Measurements from ENCODE around the gene BCL2A1.
"Not testable (repeated sequence)": the region's sequence is repeated elsewhere in the genome, so short reads cannot be mapped to it uniquely, and the experiment has no call there.

Gene BCL2A1

DNA sequence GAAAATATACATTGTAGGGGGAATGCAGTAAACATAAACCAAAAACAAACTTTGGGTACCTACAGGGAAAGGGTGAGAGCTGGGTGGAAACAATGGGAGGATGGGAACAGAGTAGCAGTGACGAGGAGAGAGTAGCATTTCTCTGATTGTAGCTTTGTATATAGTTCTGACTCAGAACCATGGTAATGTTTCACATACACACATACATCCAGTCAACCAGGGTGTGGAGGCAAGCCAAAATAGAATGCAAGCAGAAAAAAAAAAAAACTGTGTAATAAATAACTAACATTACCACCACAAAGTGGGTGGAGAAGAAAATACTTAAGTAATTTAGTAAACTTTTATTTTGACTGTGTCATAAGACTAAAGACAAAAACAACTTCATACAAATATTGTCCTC lies 27.2 kb downstream of the BCL2A1 start:
- TF ChIP-seq, protein P1, sequence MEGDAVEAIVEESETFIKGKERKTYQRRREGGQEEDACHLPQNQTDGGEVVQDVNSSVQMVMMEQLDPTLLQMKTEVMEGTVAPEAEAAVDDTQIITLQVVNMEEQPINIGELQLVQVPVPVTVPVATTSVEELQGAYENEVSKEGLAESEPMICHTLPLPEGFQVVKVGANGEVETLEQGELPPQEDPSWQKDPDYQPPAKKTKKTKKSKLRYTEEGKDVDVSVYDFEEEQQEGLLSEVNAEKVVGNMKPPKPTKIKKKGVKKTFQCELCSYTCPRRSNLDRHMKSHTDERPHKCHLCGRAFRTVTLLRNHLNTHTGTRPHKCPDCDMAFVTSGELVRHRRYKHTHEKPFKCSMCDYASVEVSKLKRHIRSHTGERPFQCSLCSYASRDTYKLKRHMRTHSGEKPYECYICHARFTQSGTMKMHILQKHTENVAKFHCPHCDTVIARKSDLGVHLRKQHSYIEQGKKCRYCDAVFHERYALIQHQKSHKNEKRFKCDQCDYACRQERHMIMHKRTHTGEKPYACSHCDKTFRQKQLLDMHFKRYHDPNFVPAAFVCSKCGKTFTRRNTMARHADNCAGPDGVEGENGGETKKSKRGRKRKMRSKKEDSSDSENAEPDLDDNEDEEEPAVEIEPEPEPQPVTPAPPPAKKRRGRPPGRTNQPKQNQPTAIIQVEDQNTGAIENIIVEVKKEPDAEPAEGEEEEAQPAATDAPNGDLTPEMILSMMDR (conservative IDR thresholded peaks at IDR 0.05), result no peak
- no peak for TF ChIP-seq ZFX (IDR thresholded peaks at IDR 0.05)
- H3K27ac ChIP-seq, result no peak overlapping the region

DNA sequence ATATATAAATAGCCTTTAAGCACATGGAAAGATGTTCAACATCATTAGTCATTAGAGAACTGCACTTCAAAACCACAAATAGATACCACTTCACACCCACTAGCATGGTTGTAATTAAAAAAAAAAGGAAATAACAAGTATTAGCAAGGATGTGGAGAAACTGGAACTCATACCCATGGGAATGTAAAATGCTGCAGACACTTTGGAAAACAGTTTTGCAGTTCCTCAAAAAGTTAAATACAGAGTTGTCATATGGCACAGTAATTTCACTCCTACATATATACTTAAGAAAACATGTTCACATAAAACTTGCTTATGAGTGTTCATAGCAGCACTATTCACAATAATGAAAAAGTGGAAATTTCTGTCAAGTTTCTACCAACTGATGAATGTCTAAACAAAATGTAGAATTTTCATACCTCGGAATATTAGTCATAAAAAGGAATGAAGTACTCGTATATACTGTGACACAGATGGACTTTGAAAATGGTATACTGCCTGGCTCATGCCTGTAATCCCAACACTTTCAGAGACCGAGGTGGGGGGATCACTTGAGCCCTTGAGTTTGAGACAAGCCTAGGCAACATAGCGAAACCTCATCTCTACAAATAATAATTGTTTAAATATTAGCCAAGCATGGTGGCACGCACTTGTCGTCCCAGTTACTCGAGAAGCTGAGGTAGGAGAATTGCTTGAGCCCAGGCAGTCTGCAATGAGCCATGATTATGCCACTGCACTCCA lies 28.1 kb downstream of the BCL2A1 start:
- TF ChIP-seq, protein P1 (conservative IDR thresholded peaks at IDR 0.05), result no peak
- TF ChIP-seq ZFX (IDR thresholded peaks at IDR 0.05), result no peak
- no peak overlapping the region for H3K27ac ChIP-seq

DNA sequence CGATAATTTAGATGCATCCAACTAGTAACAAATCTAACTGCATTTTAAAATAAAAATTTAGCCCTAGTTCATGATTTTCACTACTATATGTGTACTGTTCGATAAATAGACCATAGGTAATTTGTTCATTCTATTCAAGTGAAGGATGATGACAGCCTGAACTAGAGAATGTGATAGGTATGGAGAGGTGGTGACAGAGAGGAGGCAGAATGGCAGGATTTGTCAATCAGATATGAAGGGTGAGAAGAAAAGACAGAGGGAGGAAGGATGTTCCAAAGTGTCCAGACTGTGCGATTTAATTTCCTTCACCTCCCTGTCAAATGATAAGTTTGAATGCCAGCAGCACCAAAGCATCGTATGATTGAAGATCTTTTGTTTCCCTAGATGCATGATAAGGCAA lies 31.6 kb downstream of the BCL2A1 start:
- TF ChIP-seq ZFX (IDR thresholded peaks at IDR 0.05), result no peak
- TF ChIP-seq, protein P1 (conservative IDR thresholded peaks at IDR 0.05), result no peak
- H3K27ac ChIP-seq, result no peak overlapping the region

DNA sequence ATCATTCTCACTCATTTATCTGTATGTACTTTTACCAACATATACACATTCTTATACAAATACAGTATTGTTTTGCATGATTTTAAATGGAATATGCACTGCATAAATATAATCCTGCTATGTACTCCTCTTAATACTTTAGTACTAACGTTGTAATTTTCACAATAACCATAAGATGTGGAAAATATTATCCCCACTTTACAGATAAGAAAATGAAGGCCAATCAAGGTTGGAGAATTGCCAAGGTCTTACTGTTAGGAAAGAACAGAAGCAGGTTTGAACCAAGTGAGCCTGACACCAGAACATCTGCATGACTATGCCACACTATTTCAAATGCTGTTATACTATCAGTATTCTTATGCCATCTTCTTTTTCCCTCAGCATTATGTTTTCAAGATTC lies 32.9 kb downstream of the BCL2A1 start:
- no peak overlapping the region for H3K27ac ChIP-seq
- TF ChIP-seq, protein P1 (conservative IDR thresholded peaks at IDR 0.05), result no peak
- no peak for TF ChIP-seq ZFX (IDR thresholded peaks at IDR 0.05)

DNA sequence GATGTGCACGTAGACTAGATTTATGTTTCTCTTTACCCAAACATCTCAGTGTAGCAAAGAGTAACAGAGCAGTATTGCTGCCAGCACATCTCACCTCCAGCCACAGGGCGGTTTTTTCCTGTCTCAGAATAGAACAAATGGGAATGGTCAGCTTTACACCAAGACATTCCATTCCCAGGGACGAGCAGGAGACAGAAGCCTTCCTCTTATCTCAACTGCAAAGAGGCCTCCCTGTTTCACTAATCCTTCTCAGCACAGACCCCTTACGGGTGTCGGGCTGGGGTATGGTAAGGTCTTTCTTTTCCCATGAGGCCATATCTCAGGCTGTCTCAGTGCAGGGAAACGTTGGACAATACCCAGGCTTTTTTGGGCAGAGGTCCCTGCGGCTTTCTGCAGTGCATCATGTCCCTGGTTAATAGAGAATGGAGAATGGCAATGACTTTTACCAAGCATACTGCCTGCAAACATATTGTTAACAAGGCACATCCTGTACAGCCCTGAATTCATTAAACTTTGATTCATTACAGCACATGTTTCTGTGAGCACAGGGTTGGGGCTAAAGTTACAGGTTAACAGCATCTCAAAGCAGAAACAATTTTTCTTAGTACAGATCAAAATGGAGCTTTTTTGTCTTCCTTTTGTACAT lies 35.3 kb downstream of the BCL2A1 start:
- not testable (repeated sequence) for H3K27ac ChIP-seq

DNA sequence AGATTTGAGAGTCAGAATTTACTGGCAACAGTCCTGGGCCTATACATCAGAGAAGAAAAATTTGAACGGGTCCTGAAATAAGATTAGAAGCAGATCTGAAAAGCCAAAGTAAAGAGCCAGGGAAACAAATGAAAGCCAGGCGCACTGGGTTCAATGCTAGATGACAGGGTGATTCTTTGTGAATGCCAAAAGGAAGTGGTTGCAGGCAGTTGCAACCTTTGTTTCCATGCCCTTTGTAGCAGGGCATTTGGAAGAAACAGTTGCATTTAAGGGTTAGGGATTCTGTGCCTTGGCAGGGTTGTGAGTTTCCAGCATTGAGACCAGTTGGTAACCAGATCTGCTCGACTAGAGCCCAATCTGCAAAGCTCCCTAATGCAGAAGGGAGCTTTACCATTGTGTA lies 37.8 kb downstream of the BCL2A1 start:
- TF ChIP-seq, protein P1 (conservative IDR thresholded peaks at IDR 0.05), result no peak
- no peak for TF ChIP-seq ZFX (IDR thresholded peaks at IDR 0.05)
- no peak overlapping the region for H3K27ac ChIP-seq

DNA sequence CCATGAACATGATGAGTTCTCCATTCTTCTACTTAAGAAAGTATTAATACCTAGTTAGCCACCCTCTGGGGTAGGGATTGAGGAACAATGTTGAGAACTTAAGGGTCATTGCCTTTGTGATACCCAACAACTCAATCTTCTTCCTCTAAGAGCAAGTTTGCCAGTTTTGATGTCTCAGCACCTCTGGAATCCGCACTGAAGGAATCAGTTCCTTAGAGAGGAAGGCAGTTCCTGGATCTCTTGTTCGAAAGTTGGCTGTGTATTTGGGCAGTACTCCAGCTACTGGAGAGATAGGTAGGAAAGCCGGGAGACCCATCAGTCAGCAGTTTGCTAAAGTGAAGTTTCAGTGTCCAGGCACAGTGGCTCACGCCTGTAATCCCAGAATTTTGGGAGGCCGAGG lies 38.5 kb downstream of the BCL2A1 start:
- no peak for TF ChIP-seq ZFX (IDR thresholded peaks at IDR 0.05)
- TF ChIP-seq, protein P1 (conservative IDR thresholded peaks at IDR 0.05), result no peak
- no peak overlapping the region for H3K27ac ChIP-seq

DNA sequence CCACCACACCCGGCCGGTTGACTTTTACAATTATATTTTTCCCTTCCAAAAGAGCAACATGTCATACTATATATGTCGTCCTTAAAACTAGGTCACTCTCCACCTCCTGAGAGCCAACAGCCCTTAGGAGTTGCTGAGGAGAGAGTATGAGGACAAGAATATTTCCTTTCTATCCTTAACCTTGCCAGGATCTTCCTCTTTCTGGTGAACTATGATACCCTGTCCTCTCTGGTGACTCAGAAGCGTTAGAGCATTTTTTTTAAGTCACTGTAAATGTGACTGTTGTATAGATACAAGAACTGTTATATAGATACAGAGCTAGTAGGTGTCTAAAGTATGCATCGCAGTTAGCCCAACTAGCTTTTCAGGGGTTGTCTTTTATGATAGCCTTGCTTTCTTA lies 40.5 kb downstream of the BCL2A1 start:
- TF ChIP-seq ZFX (IDR thresholded peaks at IDR 0.05), result no peak
- TF ChIP-seq, protein P1 (conservative IDR thresholded peaks at IDR 0.05), result no peak
- no peak overlapping the region for H3K27ac ChIP-seq

All from C4-2B (cell line).